HFF-Myc (cell line): ENCODE data around the gene GAK.
A peak's percentile ranks its signal among the peaks of the same experiment; 100 is the strongest.
"Not testable (repeated sequence)": the region's sequence is repeated elsewhere in the genome, so short reads cannot be mapped to it uniquely, and the experiment has no call there.

Experiments used
- DNase-seq: peaks from one replicate; pipeline ENCODE4 v3.0.0-alpha.2; 2011; ENCODE audit warnings: low read depth; ENCODE audit errors: extremely low read depth
- H3K4me3 ChIP-seq: replicated peaks from 2 replicates; pipeline ENCODE4 v1.5.1; 2011; ENCODE audit warnings: low read depth, mild to moderate bottlenecking, control low read depth, low read length
- TF ChIP-seq, protein P1 (sequence below): IDR thresholded peaks from 2 replicates; pipeline ENCODE4 v1.5.1; 2012; ENCODE audit warnings: mild to moderate bottlenecking, low read depth, low read length, control low read depth; ENCODE audit errors: missing control alignments

The GAK gene

DNA sequence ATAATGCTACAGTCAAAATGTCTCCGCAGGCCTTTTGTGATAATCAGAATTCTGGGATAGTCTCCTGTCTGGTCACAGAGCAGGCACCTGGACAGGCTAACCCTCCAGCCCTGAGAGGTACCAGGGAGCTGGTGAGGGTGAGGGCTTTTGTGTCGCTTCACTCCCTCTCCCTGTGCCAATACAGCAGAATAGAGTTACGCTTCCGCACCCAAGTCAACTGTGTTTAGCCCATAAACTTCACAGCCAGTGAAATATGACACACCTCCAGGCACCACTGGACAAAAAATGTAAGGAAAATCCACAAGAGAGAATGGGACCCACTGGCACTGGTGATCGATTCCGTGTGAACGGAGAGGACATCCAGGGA lies 1.3 kb downstream of the GAK start:
- TF ChIP-seq, protein P1, sequence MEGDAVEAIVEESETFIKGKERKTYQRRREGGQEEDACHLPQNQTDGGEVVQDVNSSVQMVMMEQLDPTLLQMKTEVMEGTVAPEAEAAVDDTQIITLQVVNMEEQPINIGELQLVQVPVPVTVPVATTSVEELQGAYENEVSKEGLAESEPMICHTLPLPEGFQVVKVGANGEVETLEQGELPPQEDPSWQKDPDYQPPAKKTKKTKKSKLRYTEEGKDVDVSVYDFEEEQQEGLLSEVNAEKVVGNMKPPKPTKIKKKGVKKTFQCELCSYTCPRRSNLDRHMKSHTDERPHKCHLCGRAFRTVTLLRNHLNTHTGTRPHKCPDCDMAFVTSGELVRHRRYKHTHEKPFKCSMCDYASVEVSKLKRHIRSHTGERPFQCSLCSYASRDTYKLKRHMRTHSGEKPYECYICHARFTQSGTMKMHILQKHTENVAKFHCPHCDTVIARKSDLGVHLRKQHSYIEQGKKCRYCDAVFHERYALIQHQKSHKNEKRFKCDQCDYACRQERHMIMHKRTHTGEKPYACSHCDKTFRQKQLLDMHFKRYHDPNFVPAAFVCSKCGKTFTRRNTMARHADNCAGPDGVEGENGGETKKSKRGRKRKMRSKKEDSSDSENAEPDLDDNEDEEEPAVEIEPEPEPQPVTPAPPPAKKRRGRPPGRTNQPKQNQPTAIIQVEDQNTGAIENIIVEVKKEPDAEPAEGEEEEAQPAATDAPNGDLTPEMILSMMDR = no peak
- no peak for DNase-seq
- H3K4me3 ChIP-seq = peak overlapping the region; percentile 96

DNA sequence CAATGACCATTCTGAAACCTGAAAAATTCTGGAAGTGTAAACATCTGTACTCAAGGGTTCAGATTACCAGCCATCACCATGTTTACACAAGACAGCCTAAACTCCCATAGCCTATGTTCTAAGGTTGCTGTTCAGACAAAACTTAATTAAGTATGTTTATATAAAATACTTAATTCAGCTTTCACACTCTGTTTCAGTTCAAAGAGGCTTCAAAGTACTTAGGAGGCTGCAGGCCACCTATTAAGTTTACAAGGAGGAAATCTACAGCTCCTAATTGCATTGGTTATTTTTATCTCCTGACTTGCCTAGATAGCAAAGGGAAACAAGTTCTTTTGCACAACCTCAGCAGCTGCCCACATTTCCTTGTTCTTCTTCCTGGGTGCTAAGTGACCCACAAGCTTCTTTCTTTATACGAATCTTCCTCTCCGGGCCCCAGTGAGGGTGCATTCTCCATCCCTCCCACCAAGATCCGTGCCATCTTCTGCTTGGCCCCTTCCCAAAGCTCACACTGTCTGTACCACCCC lies 2.0 kb downstream of the GAK start:
- H3K4me3 ChIP-seq = peak overlapping the region; percentile 96
- TF ChIP-seq, protein P1 = no peak
- DNase-seq = no peak

DNA sequence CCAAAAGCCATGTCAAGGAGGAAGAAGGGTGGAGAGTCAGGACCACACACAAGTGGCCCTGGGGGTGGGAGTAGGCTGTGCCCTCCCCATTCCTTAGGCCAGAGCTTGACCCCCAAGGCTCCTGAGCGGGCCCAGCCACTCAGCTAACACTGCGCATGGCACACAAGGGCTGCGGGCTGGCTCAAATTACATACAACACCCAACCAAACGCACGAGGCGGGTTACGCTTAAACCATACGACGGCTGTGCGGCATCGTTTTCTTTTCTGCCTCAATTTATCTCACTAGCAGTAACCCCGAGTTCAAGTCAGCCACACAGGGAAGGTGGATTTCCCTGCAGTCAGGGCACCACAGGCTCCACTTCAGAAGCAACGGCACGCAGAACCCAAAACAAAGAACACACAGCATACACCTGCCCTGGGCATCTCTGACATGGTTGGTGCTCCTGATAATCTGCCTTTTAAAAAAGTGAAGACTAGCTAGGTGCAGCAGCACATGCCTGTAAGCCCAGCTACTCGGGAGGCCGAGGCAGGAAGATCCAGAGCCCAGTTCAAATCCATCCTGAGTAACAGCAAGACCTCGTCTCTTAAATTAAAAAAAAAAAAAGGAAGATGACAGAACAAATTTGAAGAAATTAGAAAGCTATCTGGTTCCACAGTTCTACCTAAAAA lies 2.9 kb downstream of the GAK start:
- TF ChIP-seq, protein P1 = no peak
- no peak overlapping the region for H3K4me3 ChIP-seq
- no peak for DNase-seq

DNA sequence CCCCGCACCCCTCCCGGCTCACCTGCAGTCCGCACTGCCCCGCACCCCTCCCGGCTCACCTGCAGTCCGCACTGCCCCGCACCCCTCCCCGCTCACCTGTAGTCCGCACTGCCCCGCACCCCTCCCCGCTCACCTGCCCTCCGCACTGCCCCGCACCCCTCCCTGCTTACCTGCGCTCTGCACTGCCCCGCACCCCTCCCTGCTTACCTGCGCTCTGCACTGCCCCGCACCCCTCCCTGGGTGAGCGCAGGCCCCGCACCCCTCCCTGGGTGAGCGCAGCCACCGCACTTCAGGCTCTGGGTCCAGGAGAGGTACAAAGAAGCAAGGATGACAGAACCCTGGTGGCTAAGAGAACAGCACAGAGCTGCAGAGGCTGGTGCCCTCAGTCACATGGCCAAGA lies 4.5 kb downstream of the GAK start:
- not testable (repeated sequence) for DNase-seq, H3K4me3 ChIP-seq

DNA sequence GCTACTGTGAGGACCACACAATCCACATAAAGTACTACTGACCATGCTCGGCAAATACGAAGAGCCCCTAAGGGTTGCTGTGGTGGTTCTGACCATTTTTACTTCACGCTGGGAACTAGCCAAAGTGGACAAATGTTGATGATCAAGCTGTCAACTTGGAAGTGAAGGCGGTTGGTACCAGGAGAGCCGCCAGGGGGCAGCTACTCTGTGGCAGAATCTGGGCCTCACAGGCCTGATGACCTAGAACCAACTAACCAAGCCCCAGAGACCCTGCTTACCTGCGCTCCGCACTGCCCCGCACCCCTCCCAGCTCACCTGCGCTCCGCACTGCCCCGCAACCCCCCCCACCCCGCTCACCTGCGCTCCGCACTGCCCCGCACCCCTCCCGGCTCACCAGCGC lies 5.6 kb downstream of the GAK start:
- TF ChIP-seq, protein P1 = peak; percentile 29
- no peak overlapping the region for H3K4me3 ChIP-seq
- no peak for DNase-seq

DNA sequence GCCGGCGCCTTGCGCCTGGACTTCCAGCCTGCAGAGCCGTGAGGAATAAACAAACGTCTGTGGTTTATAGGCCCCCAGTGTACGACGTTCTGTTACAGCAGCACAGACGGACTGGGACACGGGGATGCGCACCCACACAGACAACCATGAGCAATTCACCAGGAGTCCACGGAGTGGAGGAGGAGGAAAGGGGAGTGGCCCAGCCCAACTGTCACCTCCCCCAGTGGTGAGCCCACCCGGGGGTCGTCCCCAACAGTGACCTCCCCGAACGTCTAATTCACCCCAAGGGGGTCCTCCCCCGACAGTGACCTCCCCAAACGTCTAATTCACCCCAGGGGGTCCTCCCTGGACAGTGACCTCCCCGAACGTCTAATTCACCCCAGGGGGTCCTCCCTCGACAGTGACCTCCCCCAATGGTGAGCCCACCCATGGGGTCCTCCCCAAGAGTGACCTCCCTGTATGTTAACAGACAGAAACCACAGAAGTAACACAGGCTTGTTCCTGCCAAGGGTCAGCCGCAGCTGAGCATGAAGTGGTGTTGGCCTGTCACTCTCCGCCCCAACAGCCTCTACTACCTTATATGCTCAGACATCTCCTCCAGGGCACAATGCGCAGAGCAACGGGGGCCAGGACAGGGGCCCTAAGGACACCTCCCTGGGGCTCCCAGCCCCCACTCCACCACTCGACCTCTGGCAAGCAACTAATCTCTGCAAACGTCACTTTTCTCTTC lies 6.2 kb downstream of the GAK start:
- DNase-seq = no peak
- TF ChIP-seq, protein P1 = no peak
- no peak overlapping the region for H3K4me3 ChIP-seq

DNA sequence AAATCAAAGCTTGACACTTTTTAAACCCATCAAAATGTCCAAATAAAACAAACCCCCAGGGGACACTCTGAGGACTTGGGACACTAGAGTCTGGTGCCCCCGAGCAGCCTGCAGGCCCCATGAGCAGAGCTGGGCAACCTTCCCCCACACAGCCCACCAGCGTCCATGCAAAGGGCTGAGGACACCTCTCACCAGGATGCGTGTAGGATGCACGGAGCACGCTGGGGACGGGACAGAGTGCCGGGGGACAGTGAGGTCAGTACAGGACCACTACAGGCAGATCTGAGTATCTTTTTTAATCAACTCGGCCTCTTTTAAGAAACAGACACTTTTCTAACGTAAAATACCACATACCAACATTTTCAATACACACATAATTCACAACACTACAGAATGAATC lies 6.9 kb downstream of the GAK start:
- TF ChIP-seq, protein P1 = no peak
- H3K4me3 ChIP-seq = no peak overlapping the region
- no peak for DNase-seq
